BLaER1 (cell line): ENCODE measurements around the gene SPECC1.

Experiments used
- H3K27ac ChIP-seq: shearing (Covaris generic); formaldehyde crosslinking; 2 replicates; pipeline ENCODE4 v1.8.1; 2022
- H3K27me3 ChIP-seq: shearing (Covaris generic); formaldehyde crosslinking; 2 replicates; pipeline ENCODE4 v1.8.1; 2022
- H3K36me3 ChIP-seq: shearing (Covaris generic); formaldehyde crosslinking; 2 replicates; pipeline ENCODE4 v1.8.1; 2022
- H3K4me1 ChIP-seq: shearing (Covaris generic); formaldehyde crosslinking; 2 replicates; pipeline ENCODE4 v1.8.1; 2022
- H3K4me2 ChIP-seq: shearing (Covaris generic); formaldehyde crosslinking; 2 replicates; pipeline ENCODE4 v1.8.1; 2022
- H3K4me3 ChIP-seq: shearing (Covaris generic); formaldehyde crosslinking; 2 replicates; pipeline ENCODE4 v1.8.1; 2022
- H3K9ac ChIP-seq: shearing (Covaris generic); formaldehyde crosslinking; 2 replicates; pipeline ENCODE4 v1.8.1; 2022
- H3K9me3 ChIP-seq: shearing (Covaris generic); formaldehyde crosslinking; 2 replicates; pipeline ENCODE4 v1.8.1; 2022
- H4K20me1 ChIP-seq: shearing (Covaris generic); formaldehyde crosslinking; 2 replicates; pipeline ENCODE4 v1.8.1; 2022
- Cebpa-rat ChIP-seq: shearing (Covaris generic); IDR thresholded peaks from 2 replicates; pipeline ENCODE4 v1.8.1; 2022

Gene SPECC1

DNA sequence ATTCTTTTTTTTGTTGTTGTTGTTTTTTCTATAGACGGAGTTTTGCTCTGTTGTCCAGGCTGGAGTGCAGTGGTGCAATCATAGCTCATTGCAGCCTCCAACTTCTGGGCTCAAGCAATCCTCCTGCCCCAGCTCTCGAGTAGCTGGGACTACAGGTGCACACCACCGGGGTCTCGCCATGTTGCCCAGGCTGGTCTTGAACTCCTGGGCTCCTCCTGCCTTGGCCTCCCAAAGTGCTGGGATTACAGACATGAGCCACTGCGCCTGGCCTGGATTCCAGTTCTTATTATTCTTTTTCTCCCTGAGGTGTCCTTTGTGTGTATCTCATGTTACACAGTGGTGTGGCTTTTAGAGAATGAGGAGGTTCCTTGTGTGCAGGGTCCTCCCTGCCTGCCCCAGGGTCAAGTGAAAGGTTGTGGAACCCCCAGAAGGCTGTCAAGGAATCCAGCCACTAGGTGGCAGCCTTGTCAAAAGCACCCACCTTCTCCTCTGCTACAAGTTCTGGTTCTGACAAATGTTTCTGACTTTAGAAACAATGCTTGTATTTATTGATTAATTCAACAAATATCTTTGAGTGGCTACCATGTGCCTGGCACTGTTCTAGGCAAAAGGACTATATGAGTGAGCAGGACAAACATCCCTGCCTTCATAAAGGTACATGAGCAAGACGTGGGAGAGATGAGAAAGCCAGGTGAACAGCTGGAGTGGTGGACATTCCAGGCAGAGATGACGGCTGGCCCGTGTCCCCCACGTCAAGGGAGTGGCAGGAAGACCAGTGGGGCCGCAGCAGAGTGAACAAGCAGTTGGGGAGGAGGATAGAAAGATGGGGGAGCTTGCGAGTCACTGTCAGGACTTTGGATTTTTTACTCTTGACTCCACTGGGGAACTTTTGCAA, 112.4 kb downstream of the SPECC1 start:
- no peaks in the 10 kb centered on the region for H3K27me3 ChIP-seq
- no peak overlapping the region for H3K4me3 ChIP-seq
- no peaks in the 10 kb centered on the region for H3K9me3 ChIP-seq
- no peak for TF ChIP-seq Cebpa-rat
- no peak overlapping the region for H3K9ac ChIP-seq
- no peak overlapping the region for H3K27ac ChIP-seq
- no peaks in the 10 kb centered on the region for H3K4me1 ChIP-seq
- no peaks in the 10 kb centered on the region; the same call in 1 of the 2 replicates for H3K36me3 ChIP-seq
- H4K20me1 ChIP-seq: no peaks in the 10 kb centered on the region
- no peak overlapping the region for H3K4me2 ChIP-seq

DNA sequence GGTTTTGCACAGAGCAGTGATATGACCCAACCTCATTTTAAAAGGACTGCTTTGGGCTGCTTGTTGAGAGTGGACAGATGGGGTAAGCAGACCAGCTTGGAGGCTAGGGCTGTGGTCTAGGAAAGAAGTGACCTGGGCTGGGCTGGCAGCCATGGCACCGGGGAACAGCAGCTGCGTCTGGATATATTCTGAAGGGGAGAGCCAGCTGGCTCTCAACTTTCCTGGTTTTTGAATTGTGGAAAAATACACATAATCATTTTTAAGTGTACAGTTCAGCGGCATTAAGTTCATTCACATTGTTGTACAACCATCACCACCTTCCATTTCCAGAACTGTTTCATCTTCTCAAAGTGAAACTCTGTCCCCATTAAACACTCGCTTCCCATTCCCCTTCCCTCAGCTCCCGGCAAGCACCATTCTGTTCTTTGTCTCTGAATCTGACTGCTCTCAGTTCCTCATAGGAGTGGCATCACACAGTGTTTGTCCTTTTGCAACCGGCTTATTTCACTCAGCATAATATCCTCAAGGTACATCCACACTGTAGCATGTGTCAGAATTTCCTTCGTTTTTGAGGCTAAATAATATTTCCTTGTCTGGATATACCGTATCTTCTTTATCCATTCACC, 113.2 kb downstream of the SPECC1 start:
- no peak for TF ChIP-seq Cebpa-rat
- Histone ChIP-seq H3K9ac (no peak overlapping the region), H3K9me3 (no peaks in the 10 kb centered on the region), H3K4me3 (no peak overlapping the region), H3K36me3 (no peaks in the 10 kb centered on the region; the same call in 1 of the 2 replicates), H3K4me1 (no peaks in the 10 kb centered on the region), H4K20me1 (no peaks in the 10 kb centered on the region), H3K27ac (no peak overlapping the region), H3K27me3 (no peaks in the 10 kb centered on the region), H3K4me2 (no peak overlapping the region)

DNA sequence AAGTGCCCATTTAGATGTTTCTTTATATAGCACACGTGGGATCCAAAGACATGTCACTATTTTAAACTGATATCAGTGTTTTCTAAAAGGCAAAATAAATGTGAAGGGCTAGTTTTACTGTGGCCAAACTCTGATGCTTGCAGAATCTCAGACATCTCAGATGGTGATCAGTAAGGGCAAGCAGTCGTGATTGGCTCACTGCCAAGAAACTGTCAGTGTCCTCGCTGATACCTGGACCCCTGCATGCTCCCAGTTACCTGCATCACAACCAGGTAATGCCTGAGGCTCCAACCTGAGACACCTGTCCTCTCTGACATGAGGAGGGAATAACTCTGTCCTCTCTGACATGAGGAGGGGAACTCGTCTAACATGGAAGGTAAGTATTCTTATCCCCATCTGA, 114.0 kb downstream of the SPECC1 start:
- Histone ChIP-seq H3K9me3 (no peaks in the 10 kb centered on the region), H3K4me1 (no peaks in the 10 kb centered on the region), H3K4me3 (no peak overlapping the region), H3K36me3 (no peaks in the 10 kb centered on the region; the same call in 1 of the 2 replicates), H3K27ac (no peak overlapping the region), H3K27me3 (no peaks in the 10 kb centered on the region), H3K9ac (no peak overlapping the region), H3K4me2 (no peak overlapping the region), H4K20me1 (no peaks in the 10 kb centered on the region)
- TF ChIP-seq Cebpa-rat: no peak

DNA sequence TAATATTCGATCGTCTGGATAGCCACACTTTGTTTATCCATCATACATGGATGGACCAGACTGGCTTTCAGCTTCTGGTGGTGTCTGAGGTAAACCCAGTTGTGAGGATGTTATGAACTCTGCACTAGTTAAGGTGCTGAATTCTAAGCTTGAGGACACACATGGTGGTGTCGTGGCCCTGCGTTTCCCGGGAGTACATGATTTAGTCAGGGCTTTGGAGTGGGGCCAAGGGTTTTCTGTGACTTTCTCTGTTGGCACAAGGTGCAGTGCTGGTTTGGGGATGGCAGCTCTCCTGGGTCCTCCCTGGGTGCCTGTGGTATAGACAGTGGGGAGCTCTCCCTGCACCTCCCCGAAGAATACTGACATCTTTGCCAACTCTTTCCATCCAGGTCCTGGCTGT, 116.6 kb downstream of the SPECC1 start:
- Histone ChIP-seq H3K4me2 (no peak overlapping the region), H3K36me3 (peaks cover 4% of the 10 kb centered on the region; the same call in 1 of the 2 replicates), H3K27ac (no peak overlapping the region), H3K27me3 (no peaks in the 10 kb centered on the region), H3K4me1 (no peaks in the 10 kb centered on the region), H3K4me3 (no peak overlapping the region), H3K9me3 (0 out of 2 replicates have a peak, but pooled peaks cover 4% of the 10 kb centered on the region), H3K9ac (no peak overlapping the region), H4K20me1 (no peaks in the 10 kb centered on the region)
- no peak for TF ChIP-seq Cebpa-rat

DNA sequence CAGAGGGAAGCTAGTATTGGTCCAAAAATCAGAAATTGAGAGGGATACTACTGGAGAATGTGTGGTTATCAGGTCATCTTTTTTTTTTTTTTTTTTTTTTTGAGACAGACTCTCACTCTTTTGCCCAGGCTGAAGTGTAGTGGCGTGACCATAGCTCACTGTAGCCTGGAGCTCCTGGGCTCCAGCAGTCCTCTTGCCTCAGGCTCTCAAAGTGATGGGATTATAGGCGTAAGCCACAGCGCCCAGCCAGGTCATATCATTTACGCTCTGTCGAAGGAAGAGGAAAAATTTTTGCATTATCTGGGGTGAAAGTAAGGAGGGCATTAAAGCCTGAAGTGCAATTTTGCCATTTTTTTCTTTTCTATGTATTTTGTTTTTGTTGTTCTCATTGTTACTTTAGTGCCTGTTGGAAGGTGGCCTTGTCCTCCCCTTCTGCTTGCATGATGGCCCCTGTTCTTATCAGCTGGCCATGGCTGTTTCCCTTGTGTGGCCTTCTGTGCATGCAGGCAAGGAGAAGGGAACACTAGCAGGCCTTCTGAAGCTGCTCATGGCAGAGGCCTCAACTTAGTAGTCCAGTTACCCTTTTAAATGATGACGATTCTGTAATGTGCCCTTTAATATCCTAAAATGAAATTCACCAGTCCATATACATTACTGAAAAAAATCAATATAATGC, 118.3 kb downstream of the SPECC1 start:
- TF ChIP-seq Cebpa-rat: no peak
- Histone ChIP-seq H3K4me2 (no peak overlapping the region), H3K36me3 (peaks cover 9% of the 10 kb centered on the region; the same call in 1 of the 2 replicates), H3K27ac (no peak overlapping the region), H3K9me3 (peaks cover 13% of the 10 kb centered on the region; the same call in 1 of the 2 replicates), H3K4me1 (no peaks in the 10 kb centered on the region), H3K9ac (no peak overlapping the region), H4K20me1 (no peaks in the 10 kb centered on the region), H3K4me3 (no peak overlapping the region), H3K27me3 (no peaks in the 10 kb centered on the region)

DNA sequence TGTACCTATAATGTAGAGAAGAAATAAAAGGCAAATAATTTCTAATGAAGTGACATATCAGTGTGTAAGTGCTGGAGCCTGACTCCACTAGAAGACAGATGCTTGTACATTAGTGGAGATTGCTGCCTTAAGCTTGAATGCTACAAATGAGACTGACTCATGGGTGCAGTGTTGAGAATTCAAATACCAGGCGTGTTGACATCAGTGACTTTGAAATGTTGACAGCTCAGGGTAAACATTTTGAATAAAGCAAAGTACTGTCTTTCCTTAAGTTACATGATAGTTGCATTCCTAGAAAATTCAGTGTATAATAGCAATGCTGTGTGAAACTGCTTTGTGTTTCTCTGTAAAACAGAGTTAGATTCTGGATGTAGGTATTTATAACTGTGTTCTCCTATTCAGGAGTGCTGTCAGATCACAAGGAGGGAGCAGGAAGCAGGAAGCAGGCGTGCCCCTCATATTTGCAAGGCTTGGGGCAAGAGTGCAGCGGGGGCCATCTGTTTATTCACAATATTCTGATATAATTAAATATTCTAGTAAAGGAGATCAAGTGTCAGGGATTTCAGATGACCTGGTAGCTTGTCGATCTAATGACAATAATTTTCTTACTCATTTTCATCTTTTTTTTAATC, 119.0 kb downstream of the SPECC1 start:
- Histone ChIP-seq H4K20me1 (no peaks in the 10 kb centered on the region), H3K27ac (no peak overlapping the region), H3K27me3 (no peaks in the 10 kb centered on the region), H3K36me3 (peaks cover 9% of the 10 kb centered on the region; the same call in 1 of the 2 replicates), H3K9ac (no peak overlapping the region), H3K4me2 (no peak overlapping the region), H3K4me1 (no peaks in the 10 kb centered on the region), H3K4me3 (no peak overlapping the region), H3K9me3 (peaks cover 13% of the 10 kb centered on the region; the same call in 1 of the 2 replicates)
- no peak for TF ChIP-seq Cebpa-rat

DNA sequence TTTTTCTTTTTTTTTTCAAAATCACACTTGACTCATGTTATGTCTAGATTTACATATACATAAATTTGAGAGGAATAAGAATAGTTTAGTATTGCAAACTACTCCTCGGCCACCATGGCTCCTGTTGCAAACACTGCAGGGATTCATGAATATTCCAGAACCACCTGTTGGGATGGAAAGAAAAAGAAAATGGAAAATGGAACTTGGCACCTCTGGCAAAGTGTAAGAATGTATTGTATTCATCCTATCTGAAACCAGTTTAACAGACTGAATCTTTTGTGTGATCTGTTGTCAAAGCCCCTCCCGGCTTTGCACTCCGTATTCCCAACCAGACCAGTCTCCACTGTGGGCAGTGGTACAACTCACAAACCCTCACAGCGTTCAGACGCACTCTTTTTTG, 124.4 kb downstream of the SPECC1 start:
- Histone ChIP-seq H4K20me1 (no peaks in the 10 kb centered on the region), H3K36me3 (peaks cover 9% of the 10 kb centered on the region; the same call in 1 of the 2 replicates), H3K27ac (no peak overlapping the region), H3K9me3 (peaks cover 13% of the 10 kb centered on the region; the same call in 1 of the 2 replicates), H3K27me3 (no peaks in the 10 kb centered on the region), H3K4me1 (no peaks in the 10 kb centered on the region), H3K4me3 (no peak overlapping the region), H3K4me2 (no peak overlapping the region), H3K9ac (no peak overlapping the region)
- no peak for TF ChIP-seq Cebpa-rat

DNA sequence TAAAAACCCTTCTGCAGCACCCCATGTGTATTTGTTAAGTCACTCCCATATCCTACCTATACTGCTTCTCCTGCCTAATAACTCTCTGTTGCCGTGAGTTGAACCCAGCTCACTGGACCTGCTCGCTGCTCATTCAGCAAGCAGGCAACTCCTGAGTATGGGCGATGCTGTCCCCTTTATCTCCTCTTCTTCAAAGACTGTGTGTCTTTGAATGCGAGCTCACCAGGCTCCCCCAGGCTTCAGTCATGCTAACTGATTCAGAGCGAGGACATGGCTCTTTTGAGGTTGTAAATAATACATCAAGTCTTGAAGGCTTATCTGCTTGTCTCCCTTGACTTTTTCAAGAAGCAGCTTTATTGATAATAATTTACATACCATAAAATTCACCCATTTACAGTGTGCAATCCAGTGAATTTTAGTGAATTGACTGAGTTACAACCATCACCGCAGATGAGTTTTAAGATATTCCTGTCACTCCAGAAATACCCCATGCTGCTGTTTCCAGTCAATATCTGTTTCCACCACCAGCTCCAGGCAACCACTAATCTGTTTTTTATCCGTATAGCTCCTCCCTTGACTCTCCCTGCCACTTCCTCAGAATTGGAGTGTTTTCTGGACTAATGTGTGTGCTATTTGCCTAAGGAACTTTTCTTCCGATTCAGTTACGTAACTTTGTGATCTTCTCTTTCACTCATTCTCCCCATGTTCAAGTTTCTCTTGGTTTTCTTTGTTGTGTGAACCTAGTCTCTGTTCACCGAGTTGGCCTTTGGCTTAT, 132.2 kb downstream of the SPECC1 start:
- Histone ChIP-seq H3K27me3 (no peaks in the 10 kb centered on the region), H3K4me3 (no peak overlapping the region), H3K9me3 (peaks cover 7% of the 10 kb centered on the region; the same call in 1 of the 2 replicates), H3K9ac (no peak overlapping the region), H4K20me1 (no peaks in the 10 kb centered on the region), H3K27ac (no peak overlapping the region), H3K4me2 (no peak overlapping the region), H3K36me3 (no peaks in the 10 kb centered on the region), H3K4me1 (peaks cover 8% of the 10 kb centered on the region)
- TF ChIP-seq Cebpa-rat: no peak

DNA sequence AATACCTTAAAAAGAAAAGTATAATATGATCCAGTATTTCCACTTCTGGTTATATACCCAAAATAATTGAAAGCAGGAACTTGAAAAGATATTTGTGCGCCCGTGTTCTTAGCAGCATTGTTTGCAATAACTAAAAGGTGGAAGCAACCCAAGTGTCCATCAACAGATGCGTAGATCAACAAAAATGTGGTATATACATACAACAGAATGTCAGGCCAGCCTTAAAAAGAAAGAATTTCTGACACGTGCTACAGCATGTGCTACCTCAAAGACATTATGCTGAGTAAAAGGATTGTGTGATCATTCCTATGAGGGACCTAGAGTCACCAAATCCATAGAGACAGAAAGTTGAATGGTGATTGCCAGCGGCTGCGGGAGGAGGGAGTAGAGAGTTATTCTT, 133.1 kb downstream of the SPECC1 start:
- Histone ChIP-seq H4K20me1 (no peaks in the 10 kb centered on the region), H3K4me3 (no peak overlapping the region), H3K36me3 (no peaks in the 10 kb centered on the region), H3K4me2 (no peak overlapping the region), H3K27ac (no peak overlapping the region), H3K9me3 (peaks cover 8% of the 10 kb centered on the region; the same call in 1 of the 2 replicates), H3K4me1 (peaks cover 8% of the 10 kb centered on the region), H3K9ac (no peak overlapping the region), H3K27me3 (no peaks in the 10 kb centered on the region)
- no peak for TF ChIP-seq Cebpa-rat
